Epithelial cell of prostate (primary cell): ENCODE data around the gene CDYL2.

Experiments used
- DNase-seq: peaks from one replicate; pipeline ENCODE4 v3.0.0-alpha.2; 2011; ENCODE audit warnings: low read depth, low spot score
- H3K27ac ChIP-seq: fragments of 450-650 bp; 2 replicates; pipeline ENCODE4 v1.5.1; 2017; ENCODE audit warnings: mild to moderate bottlenecking

The CDYL2 gene

DNA sequence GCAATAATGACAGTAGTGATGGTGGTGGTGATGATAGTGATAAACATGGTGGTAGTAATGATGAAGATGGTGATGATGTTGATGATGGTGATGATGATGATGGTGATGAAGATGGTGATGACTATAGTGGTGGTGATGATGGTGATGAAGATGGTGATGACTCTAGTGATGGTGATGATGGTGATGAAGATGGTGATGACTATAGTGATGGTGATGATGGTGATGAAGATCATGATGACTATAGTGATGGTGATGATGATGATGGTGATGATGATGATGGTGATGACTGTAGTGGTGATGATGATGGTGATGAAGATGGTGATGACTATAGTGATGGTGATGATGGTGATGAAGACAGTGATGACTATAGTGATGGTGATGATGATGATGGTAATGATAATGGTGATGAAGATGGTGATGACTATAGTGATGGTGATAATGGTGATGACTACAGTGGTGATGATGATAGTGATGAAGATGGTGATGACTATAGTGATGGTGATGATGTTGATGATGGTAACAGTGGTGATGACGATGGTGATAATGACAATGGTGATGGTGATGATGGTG, 228.0 kb downstream of the CDYL2 start:
- no peak for DNase-seq
- no peak overlapping the region for H3K27ac ChIP-seq

DNA sequence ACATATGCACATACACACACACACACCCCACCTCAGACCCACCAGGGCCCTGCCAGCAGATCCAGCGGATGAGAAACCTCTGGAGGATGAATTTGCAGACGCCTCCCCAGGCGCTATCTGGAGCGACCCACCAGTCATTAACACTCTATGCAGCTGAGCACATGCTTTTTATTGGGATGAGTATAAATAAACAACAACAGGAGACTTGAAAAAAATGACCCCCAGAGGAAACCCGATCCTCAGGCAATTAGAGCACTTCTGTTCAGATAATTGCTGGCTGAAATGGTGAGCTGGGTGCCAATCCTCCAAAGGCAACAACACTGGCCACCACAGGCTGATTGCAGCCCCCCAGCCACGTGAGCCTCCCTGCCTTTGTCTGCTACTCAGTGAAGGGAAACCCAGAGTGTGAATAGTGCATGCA, 230.7 kb downstream of the CDYL2 start:
- no peak for DNase-seq
- H3K27ac ChIP-seq = no peak overlapping the region

DNA sequence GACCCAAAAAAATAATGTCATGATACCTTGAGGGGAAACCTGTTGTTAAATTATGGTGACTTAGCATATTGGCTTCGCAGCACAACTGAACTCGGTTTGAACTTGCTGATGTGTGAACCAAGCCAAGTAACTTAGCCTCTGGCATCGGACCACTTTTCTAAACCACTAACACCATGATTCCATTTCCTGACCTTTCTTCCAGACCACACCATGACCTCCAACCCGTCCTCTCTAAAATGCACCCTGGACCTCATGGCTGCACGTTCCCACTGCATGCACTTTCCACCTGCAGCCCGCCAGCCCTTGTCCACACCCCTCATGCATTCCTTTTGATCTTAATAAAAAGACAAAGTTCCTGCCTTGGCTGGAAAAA, 234.3 kb downstream of the CDYL2 start:
- no peak for DNase-seq
- no peak overlapping the region for H3K27ac ChIP-seq

GRCh38 chr16:80569440-80570105, 234.8 kb downstream of the CDYL2 start:
- H3K27ac ChIP-seq = no peak overlapping the region
- peak; percentile 31 for DNase-seq

DNA sequence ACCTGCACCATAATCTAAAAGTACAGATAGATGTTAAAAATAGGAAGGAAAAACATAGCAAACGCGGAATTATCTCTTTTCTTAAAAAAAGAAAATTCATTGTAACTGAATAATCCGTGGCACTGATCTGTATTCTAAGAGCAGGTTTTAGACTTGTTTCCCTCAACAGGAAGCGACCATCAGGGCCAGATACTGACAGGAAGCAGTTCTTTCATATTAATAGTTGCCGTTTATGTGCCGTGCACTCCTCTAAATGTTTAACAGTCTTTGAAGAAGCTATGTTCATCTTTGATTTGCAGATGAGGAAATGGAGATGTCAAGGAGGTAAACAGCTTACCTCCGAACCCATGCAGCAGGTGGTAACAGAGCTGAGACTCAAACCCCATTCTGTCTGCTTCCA, 240.0 kb downstream of the CDYL2 start:
- no peak overlapping the region for H3K27ac ChIP-seq
- DNase-seq = no peak

DNA sequence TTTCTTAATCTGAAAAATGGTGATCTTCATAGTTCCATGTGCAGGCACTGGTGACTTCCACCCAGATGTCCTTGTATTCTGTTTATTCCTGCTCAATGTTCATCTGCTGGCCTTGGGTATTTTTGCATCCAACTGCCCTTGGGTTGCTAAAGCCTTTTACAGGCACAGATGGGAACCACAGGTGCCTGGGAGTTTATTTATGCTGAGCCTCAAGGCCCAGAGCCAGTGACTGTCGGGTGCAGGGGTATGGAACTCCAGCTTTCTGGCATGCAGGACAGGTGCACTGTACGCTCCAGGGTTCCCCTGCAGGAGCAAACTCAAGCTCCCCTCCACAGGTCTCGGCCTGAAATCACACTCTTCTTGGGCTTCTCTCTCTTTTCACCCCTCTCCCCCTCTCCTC, 241.3 kb downstream of the CDYL2 start:
- H3K27ac ChIP-seq = no peak overlapping the region
- no peak for DNase-seq

DNA sequence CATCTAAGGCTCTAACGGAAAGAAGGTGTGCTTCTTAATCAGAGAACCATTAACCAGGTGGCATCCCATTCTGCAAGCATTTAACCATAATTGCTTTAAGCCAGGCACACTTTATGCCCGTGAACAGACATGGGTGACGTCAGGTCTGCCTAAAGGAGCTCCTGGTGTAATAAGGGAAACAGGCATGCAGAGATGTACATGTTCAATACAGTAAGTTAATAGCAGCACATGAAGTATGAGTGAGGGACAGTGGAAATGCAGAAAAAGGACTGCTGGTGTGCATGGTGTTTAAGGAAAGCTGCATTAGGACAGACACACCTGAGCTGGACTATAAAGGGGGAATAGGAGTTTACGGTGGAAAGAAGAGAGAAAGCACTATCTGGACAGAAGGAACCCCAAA, 245.0 kb downstream of the CDYL2 start:
- no peak for DNase-seq
- no peak overlapping the region for H3K27ac ChIP-seq

GRCh38 chr16:80557037-80557436, 247.4 kb downstream of the CDYL2 start:
- H3K27ac ChIP-seq = no peak overlapping the region
- DNase-seq = no peak

- H3K27ac ChIP-seq = no peak overlapping the region
- DNase-seq = no peak
Observed at GRCh38 chr16:80556481-80556880, 247.9 kb downstream of the CDYL2 start.

DNA sequence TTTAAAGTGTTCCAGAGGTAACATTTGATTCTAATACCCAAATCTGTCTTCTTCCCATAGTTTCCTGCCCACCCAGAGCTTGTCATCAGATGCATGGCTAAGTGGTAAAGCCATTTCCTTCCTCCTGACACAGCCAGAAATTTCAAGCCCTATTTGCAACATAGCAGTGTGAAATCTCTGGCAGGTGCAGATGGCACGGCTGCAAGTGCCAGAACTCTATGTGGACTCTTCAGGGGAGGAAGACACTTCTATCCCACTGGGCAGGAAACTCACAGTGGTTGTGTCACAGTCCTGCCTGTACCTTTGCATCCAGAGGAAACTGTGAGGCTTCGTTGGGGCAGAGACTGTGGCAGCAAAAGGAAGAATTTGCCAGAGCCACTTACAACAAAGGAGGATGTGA, 250.4 kb downstream of the CDYL2 start:
- no peak for DNase-seq
- H3K27ac ChIP-seq = no peak overlapping the region

DNA sequence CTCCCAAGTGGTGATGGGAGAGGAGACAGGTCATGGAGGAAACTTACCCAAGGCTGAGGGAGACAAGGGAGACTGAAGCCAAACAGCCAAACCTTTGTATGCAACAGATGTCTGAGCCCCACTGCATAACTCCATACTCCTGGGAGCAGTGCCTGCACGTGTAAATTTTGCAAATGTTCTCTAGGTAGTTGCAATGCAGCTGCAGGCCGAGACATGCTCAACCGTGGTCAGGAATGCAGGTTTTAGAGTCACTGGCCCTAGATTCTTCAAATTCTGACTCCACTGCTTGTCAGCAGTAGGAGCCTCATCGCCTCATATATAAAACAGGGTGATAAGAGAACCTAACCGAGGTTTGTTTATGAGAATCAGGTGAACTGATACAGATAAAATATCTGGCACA, 252.1 kb downstream of the CDYL2 start:
- DNase-seq = no peak
- H3K27ac ChIP-seq = peak overlapping the region; percentile 63
